Mesendoderm (in vitro differentiated cells): ENCODE measurements around the gene PROSER3.

Source experiments
- DNase-seq: peaks from one replicate; pipeline ENCODE4 v3.0.0; 2013
- H2AK5ac ChIP-seq: 2 replicates; pipeline ENCODE4 v1.6.1; 2013; ENCODE audit warnings: low read length, inconsistent platforms
- H2BK120ac ChIP-seq: 2 replicates; pipeline ENCODE4 v1.6.1; 2013; ENCODE audit warnings: low read depth, mild to moderate bottlenecking, low read length, moderate library complexity, mixed read lengths
- H2BK15ac ChIP-seq: replicated peaks from 2 replicates; pipeline ENCODE4 v1.6.1; 2013; ENCODE audit warnings: low read depth, mild to moderate bottlenecking, moderate library complexity
- H2BK5ac ChIP-seq: 2 replicates; pipeline ENCODE4 v1.6.1; 2013; ENCODE audit warnings: low read length, inconsistent platforms
- H3K18ac ChIP-seq: 2 replicates; pipeline ENCODE4 v1.6.1; 2013; ENCODE audit warnings: mild to moderate bottlenecking, low read length, mixed read lengths
- H3K23ac ChIP-seq: one replicate; pipeline ENCODE4 v1.6.1; 2013; ENCODE audit warnings: low read length
- H3K27ac ChIP-seq: 2 replicates; pipeline ENCODE4 v1.5.1; 2013; ENCODE audit warnings: low read depth, mild to moderate bottlenecking, inconsistent platforms, low read length, moderate library complexity
- H3K27me3 ChIP-seq: 2 replicates; pipeline ENCODE4 v1.6.1; 2013; ENCODE audit warnings: low read length, control low read depth, mild to moderate bottlenecking, inconsistent platforms; ENCODE audit not compliant: insufficient read depth, poor library complexity
- H3K36me3 ChIP-seq: 2 replicates; pipeline ENCODE4 v1.6.1; 2013; ENCODE audit warnings: low read length, inconsistent platforms; ENCODE audit not compliant: control insufficient read depth, insufficient read depth
- H3K4ac ChIP-seq: one replicate; pipeline ENCODE4 v1.6.1; 2013; ENCODE audit warnings: low read depth, mild to moderate bottlenecking, low read length, moderate library complexity
- H3K4me1 ChIP-seq: 2 replicates; pipeline ENCODE4 v1.6.1; 2013; ENCODE audit warnings: low read depth, low read length, inconsistent platforms; ENCODE audit not compliant: control insufficient read depth
- H3K4me2 ChIP-seq: 2 replicates; pipeline ENCODE4 v1.6.1; 2013; ENCODE audit warnings: low read length
- H3K4me3 ChIP-seq: 2 replicates; pipeline ENCODE4 v1.5.1; 2013; ENCODE audit warnings: mild to moderate bottlenecking, low read length
- H3K56ac ChIP-seq: one replicate; pipeline ENCODE4 v1.6.1; 2013; ENCODE audit warnings: low read length
- H3K79me1 ChIP-seq: 2 replicates; pipeline ENCODE4 v1.6.1; 2013; ENCODE audit warnings: low read length, inconsistent platforms
- H3K79me2 ChIP-seq: 2 replicates; pipeline ENCODE4 v1.6.1; 2013; ENCODE audit warnings: mild to moderate bottlenecking, low read length; ENCODE audit not compliant: control insufficient read depth, insufficient read depth
- H3K9ac ChIP-seq: 2 replicates; pipeline ENCODE4 v1.6.1; 2013; ENCODE audit warnings: low read length, inconsistent platforms
- H4K5ac ChIP-seq: one replicate; pipeline ENCODE4 v1.6.1; 2013; ENCODE audit warnings: low read length
- H4K8ac ChIP-seq: one replicate; pipeline ENCODE4 v1.6.1; 2013; ENCODE audit warnings: low read depth, mild to moderate bottlenecking, control low read depth, low read length, moderate library complexity
- WGBS: extraction: QIAGEN DNeasy Blood & Tissue Kit; methylation state at CpG from one replicate; pipeline ENCODE4 v1.1.7; 2013; ENCODE audit warnings: low lambda C conversion rate, missing lambda C conversion rate; ENCODE audit not compliant: insufficient coverage; ENCODE audit errors: extremely low coverage; 5-methylcytosine and 5-hydroxymethylcytosine counted together

The PROSER3 gene

GRCh38 chr19:35725216-35725861 is 32.6 kb upstream of the PROSER3 start:
- H3K4me1 ChIP-seq = no peaks in the 10 kb centered on the region
- no peak overlapping the region for H3K56ac ChIP-seq
- H3K27ac ChIP-seq = no peak overlapping the region
- DNase-seq = no peak
- H2BK15ac ChIP-seq = no peak overlapping the region
- H2BK5ac ChIP-seq = no peak overlapping the region
- H3K23ac ChIP-seq = no peak overlapping the region
- H3K4me3 ChIP-seq = no peak overlapping the region
- no peak overlapping the region for H4K8ac ChIP-seq
- H4K5ac ChIP-seq = no peak overlapping the region
- no peaks in the 10 kb centered on the region for H3K79me2 ChIP-seq
- no peak overlapping the region for H3K4me2 ChIP-seq
- H3K9ac ChIP-seq = no peak overlapping the region
- no peak overlapping the region for H2BK120ac ChIP-seq
- peaks cover 30% of the 10 kb centered on the region for H3K36me3 ChIP-seq
- H3K4ac ChIP-seq = no peak overlapping the region
- no peak overlapping the region for H2AK5ac ChIP-seq
- no peak overlapping the region for H3K18ac ChIP-seq
- WGBS = no CpG with 5 or more reads among the region's 23 CpGs
- H3K27me3 ChIP-seq = no peaks in the 10 kb centered on the region
- H3K79me1 ChIP-seq = peaks cover 1% of the 10 kb centered on the region

- Histone ChIP-seq H2BK120ac (no peak overlapping the region), H2BK5ac (no peak overlapping the region), H3K9ac (no peak overlapping the region), H3K18ac (no peak overlapping the region), H3K27me3 (no peaks in the 10 kb centered on the region), H4K8ac (no peak overlapping the region), H3K23ac (no peak overlapping the region), H3K4me1 (no peaks in the 10 kb centered on the region), H3K79me1 (no peaks in the 10 kb centered on the region), H3K4ac (no peak overlapping the region), H2AK5ac (no peak overlapping the region), H3K4me3 (no peak overlapping the region), H2BK15ac (no peak overlapping the region), H3K36me3 (peaks cover 31% of the 10 kb centered on the region), H3K56ac (no peak overlapping the region), H3K79me2 (no peaks in the 10 kb centered on the region), H3K4me2 (no peak overlapping the region), H4K5ac (no peak overlapping the region), H3K27ac (no peak overlapping the region)
- WGBS = no CpG with 5 or more reads among the region's 25 CpGs
- DNase-seq = no peak
These were observed 30.7 kb upstream of the PROSER3 start for GRCh38 chr19:35727053-35727955.

GRCh38 chr19:35727956-35728706 is 29.8 kb upstream of the PROSER3 start:
- H3K18ac ChIP-seq = no peak overlapping the region
- no peak overlapping the region for H3K56ac ChIP-seq
- H3K27ac ChIP-seq = no peak overlapping the region
- H2BK5ac ChIP-seq = no peak overlapping the region
- no peak for DNase-seq
- no peak overlapping the region for H2BK120ac ChIP-seq
- H3K27me3 ChIP-seq = no peaks in the 10 kb centered on the region
- H3K4me3 ChIP-seq = no peak overlapping the region
- no peak overlapping the region for H2BK15ac ChIP-seq
- H3K4ac ChIP-seq = no peak overlapping the region
- no peaks in the 10 kb centered on the region for H3K4me1 ChIP-seq
- H3K79me2 ChIP-seq = no peaks in the 10 kb centered on the region
- H3K36me3 ChIP-seq = peaks cover 26% of the 10 kb centered on the region
- H3K23ac ChIP-seq = no peak overlapping the region
- H4K8ac ChIP-seq = no peak overlapping the region
- no peaks in the 10 kb centered on the region for H3K79me1 ChIP-seq
- no peak overlapping the region for H3K4me2 ChIP-seq
- no CpG with 5 or more reads among the region's 19 CpGs for WGBS
- no peak overlapping the region for H3K9ac ChIP-seq
- H4K5ac ChIP-seq = no peak overlapping the region
- no peak overlapping the region for H2AK5ac ChIP-seq

- Histone ChIP-seq H3K36me3 (peaks cover 26% of the 10 kb centered on the region), H2BK15ac (no peak overlapping the region)
- no CpG with 5 or more reads among the region's 18 CpGs for WGBS
These were observed 29.0 kb upstream of the PROSER3 start for GRCh38 chr19:35729021-35729420.

GRCh38 chr19:35729763-35730162 is 28.2 kb upstream of the PROSER3 start:
- no peak overlapping the region for H3K18ac ChIP-seq
- H3K4me3 ChIP-seq = no peak overlapping the region
- H3K56ac ChIP-seq = no peak overlapping the region
- H4K8ac ChIP-seq = no peak overlapping the region
- H3K4me2 ChIP-seq = no peak overlapping the region
- no peaks in the 10 kb centered on the region for H3K27me3 ChIP-seq
- H3K79me1 ChIP-seq = no peaks in the 10 kb centered on the region
- no peak overlapping the region for H3K27ac ChIP-seq
- no peak overlapping the region for H2BK5ac ChIP-seq
- no peaks in the 10 kb centered on the region for H3K4me1 ChIP-seq
- no CpG with 5 or more reads among the region's 11 CpGs for WGBS
- H2BK15ac ChIP-seq = no peak overlapping the region
- no peak overlapping the region for H4K5ac ChIP-seq
- H3K79me2 ChIP-seq = no peaks in the 10 kb centered on the region
- no peak for DNase-seq
- H2BK120ac ChIP-seq = no peak overlapping the region
- peaks cover 25% of the 10 kb centered on the region for H3K36me3 ChIP-seq
- H3K4ac ChIP-seq = no peak overlapping the region
- no peak overlapping the region for H2AK5ac ChIP-seq
- no peak overlapping the region for H3K23ac ChIP-seq
- H3K9ac ChIP-seq = no peak overlapping the region

More at GRCh38 chr19:35729021-35729420, 29.0 kb upstream of the PROSER3 start:
- no peak overlapping the region for H3K9ac ChIP-seq
- H3K56ac ChIP-seq = no peak overlapping the region
- H2BK5ac ChIP-seq = no peak overlapping the region
- no peaks in the 10 kb centered on the region for H3K79me2 ChIP-seq
- no peak overlapping the region for H4K8ac ChIP-seq
- no peak overlapping the region for H3K4me3 ChIP-seq
- no peak overlapping the region for H4K5ac ChIP-seq
- no peak overlapping the region for H2AK5ac ChIP-seq
- no peak overlapping the region for H2BK120ac ChIP-seq
- H3K4me2 ChIP-seq = no peak overlapping the region
- no peak overlapping the region for H3K27ac ChIP-seq
- H3K18ac ChIP-seq = no peak overlapping the region
- no peak for DNase-seq
- no peaks in the 10 kb centered on the region for H3K4me1 ChIP-seq
- no peaks in the 10 kb centered on the region for H3K27me3 ChIP-seq
- no peak overlapping the region for H3K23ac ChIP-seq
- no peaks in the 10 kb centered on the region for H3K79me1 ChIP-seq
- H3K4ac ChIP-seq = no peak overlapping the region
